HG03442 (cell line): ENCODE data around the gene PBX3.

Experiments used
- ATAC-seq: cut with Tn5 transposase; IDR thresholded peaks from one replicate; pipeline ENCODE4 v1.9.1; 2021; ENCODE audit warnings: mild to moderate bottlenecking, moderate library complexity; ENCODE audit not compliant: unreplicated experiment

Gene PBX3

DNA sequence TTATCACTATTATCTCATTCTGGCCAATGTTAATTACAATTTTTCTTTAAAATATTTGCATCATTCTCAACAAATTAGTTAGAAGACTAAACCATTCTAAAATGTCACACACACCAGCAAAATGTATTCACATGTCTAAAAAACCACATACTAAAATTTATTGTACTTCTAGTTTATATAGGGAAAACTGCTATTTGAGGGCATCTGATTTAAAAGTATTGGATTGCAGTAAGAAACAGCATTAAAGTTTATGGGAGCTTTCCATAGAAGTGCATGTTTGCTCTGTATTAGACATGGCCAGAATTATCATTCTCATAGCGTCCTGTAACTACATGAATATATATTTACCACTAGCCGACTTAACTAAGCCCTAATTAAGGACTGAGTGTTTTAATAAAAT, 150.3 kb downstream of the PBX3 start:
- no peak for ATAC-seq

DNA sequence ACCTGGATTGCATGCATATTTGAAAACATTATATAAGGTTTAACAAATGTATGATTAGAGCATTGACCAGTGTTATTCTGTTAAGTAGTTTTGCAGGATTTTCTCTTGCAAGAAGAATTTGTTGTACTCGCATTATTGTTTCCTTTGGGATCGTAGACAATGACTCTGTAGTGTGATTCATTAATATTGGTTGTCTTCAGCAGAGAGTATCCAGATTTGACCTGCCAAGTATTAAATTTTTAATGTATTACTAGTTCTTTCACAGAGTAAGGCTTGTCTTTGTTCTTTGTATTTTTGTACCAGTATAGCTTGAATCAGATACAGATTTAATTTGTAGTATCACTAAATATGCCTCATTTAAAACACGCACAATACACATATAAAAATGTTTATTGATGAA, 155.0 kb downstream of the PBX3 start:
- no peak for ATAC-seq

DNA sequence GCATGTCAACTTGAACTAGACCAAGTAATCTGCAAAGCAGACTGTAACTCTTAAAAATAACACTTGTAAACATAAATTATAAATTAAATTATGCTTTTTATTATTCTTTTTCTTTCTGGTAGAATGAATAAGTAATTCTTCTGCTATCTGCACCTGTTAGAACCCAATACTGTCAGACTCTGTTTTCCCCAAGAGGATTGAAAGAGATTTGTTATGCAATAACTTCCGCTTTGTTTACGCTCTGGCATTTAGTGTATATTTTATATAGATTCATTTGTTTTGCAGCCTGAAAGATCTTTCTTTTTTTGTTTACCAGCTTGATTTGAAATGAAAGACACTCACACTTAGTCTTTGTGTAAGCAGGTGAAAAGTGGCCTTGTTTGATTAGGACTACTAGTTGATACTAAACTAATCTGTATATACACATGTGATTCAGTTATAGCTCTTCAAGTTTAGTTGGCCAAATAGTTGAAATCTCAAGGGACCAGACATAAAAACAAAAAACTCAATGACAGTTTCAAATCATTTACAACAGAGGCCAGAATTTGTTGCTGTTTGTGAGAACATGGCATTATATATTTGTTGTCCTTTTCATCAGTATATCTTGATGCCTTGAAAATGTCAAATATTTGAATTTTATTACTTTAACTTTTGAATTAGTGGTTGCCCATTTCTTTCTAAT, 155.8 kb downstream of the PBX3 start:
- no peak for ATAC-seq

DNA sequence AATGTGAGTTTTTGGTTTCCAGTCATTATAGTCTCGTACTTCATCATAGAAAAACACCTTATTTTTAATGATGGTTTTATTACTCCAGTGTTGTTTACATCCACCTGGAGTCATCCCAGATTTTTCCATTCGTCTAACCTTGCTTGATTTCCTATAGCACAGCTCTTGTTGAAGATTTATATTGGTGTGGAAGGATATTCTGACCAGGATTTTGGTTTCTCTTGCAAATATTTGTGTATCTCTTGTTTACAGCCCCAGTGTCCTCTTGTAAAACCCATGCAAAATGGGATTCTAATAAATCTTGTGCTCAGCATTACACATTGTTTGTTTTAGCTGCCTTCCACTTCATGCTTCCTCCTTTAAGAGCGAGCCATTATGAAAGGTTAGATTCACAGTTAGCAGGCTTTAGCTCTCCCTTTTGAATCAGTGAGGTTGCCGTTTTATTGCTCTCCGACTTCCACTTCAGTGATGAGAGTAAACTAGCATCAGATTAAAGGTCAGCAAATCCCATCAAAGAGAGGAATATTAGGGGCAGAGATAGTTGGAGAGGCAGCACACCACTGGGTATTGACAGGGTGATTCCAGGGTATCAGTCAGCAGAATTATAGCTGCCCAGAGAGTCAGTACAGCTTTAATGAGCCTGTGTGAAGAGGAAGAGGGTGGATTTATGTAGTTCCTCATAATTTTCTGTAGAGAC, 157.1 kb downstream of the PBX3 start:
- no peak for ATAC-seq

GRCh38 chr9:125906144-125906543, 159.0 kb downstream of the PBX3 start:
- no peak for ATAC-seq

- ATAC-seq, result no peak
These were observed 159.7 kb downstream of the PBX3 start for GRCh38 chr9:125906893-125907292.

- ATAC-seq, result no peak
These were observed 161.0 kb downstream of the PBX3 start for GRCh38 chr9:125908136-125908535.

DNA sequence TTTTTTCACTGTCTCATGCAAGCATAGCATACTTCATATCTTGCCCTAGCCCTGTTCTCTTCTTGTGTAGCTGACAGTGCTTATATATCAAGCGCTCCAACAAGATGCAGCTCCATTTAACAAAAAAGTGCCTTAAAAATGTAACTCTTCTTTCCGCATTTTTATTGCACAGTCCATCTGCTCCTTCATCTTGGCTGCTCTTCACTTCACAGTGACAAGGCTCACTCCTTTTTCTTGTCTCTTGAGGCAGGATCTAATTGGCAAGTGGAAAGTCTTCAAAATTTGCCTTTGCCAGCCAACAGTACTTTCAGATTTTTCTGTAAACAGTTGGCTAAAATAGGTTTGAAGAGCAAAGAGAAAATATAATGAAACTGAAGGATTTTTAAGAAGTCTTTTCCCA, 161.8 kb downstream of the PBX3 start:
- ATAC-seq, result no peak

DNA sequence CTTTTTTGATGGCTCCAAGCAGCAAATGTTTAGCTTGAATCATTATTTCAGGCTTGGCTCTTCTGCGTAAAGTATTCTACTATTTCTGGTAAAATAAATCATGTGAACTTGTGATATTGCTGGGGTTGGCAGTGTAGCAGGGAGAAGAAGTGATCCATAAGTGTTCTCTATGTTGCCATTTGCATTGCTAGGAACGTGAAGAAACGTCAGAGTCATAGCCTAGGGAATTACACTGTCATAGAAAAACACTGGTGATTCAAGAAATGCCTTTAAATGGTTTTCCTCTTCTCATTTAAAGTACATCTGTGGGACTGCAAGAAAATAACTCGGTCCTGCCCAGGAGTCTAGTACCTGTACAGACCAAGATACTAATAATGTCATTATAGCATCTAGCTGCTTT, 162.3 kb downstream of the PBX3 start:
- no peak for ATAC-seq

GRCh38 chr9:125910286-125910685, 163.1 kb downstream of the PBX3 start:
- ATAC-seq, result no peak

GRCh38 chr9:125911861-125912644, 164.9 kb downstream of the PBX3 start:
- ATAC-seq, result no peak

- ATAC-seq, result no peak
These were observed 165.5 kb downstream of the PBX3 start for GRCh38 chr9:125912667-125913066.

DNA sequence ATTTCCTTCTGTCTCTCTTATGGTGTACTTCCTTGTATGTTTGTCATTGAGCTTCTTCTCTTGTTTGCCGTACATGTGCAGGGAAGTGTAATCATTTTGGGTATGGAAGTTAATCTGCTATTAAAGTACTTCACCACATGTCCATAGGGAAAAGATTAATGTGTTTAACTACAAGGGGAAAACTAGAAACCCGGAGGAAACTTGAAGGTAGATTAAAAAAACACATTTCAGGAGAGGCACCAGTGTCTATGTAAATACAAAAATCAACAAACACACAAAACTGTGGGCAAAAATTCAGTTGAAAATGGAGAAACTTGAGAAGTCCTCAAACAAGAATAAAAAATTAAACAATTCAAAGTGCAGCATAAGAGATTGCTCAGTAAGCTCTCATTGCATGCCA, 166.4 kb downstream of the PBX3 start:
- ATAC-seq, result no peak

DNA sequence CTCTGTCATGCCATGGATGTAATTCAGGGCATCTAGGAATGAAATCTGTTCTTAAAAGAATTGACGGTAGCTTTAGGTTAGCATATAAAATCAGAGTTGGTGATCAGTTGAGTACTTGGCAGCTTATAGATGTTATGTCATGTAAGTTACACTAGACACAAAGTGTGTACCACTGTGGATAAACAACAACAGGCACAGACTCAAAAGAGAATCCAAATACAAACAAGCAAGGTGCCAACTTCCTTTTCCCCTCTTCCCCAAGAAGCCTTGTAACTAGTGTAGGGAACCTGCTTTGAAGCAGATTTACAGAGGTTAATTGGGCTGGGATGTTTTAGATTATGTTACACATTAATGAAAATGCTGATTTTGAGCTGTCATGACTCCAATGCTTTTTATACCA, 167.2 kb downstream of the PBX3 start:
- no peak for ATAC-seq

GRCh38 chr9:125915606-125916005, 168.4 kb downstream of the PBX3 start:
- no peak for ATAC-seq

- no peak for ATAC-seq
These were observed 172.4 kb downstream of the PBX3 start for GRCh38 chr9:125919565-125919964.

GRCh38 chr9:125920402-125920801, 173.2 kb downstream of the PBX3 start:
- ATAC-seq, result no peak

DNA sequence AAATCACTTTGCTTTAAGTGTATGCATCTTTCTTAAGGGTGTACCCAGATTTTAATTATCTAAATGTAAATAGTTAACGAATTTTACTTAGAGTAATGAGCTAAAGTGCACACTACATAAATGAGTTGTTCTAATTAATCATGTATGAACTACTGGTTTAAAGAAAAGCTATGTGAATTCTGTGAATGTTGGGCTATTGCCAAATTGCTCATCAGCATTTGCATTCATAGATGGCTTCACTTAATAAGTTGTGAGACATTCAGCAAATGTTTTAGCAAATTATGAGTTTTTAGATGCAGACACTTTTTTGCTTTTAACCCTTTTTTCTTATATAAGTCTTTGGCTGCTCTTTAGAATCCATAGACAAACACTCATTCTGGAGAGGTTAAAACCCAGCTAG, 175.7 kb downstream of the PBX3 start:
- no peak for ATAC-seq

- ATAC-seq, result no peak
These were observed 177.2 kb downstream of the PBX3 start for GRCh38 chr9:125924351-125924750.

GRCh38 chr9:125926936-125927335, 179.8 kb downstream of the PBX3 start:
- ATAC-seq, result no peak

DNA sequence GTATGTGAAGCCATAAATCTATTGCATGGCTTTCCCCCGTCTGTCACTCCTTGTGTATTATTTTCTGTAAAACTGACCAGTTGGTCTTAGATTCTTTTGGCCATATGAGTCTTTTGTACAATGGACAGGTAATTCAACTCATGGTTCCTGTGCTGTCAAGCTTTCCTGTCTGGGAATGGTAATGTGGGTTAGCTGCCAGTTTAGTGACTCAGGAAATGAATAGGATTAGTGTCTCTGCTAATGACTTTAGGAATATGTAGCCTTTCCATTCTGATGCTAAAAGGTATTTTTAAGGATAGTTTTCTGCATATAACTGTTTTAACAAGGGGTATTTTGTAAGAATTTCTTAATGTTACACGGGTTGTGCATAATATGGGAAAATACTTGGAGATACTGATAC, 182.7 kb downstream of the PBX3 start:
- ATAC-seq, result no peak

DNA sequence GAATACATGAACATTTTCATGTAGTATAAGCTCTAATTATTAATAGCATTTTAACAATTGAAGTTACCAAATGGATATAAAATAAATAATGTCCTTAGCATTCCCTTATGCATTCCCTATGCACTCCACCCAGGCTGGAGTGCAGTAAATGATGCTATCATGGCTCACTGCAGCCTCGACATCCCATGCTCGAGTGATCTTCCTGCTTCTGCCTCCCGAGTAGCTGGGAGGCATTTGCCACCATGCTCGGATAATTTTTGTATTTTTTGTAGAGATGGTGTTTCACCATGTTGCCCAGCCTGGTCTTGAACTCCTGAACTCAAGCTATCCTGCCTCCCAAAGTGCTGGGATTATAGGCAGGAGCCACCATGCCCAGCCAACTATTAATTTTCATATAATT, 184.0 kb downstream of the PBX3 start:
- no peak for ATAC-seq
